Gastrocnemius medialis (tissue), 4 donors: ENCODE measurements around the gene VPS54.

Source experiments
- POLR2A ChIP-seq, 2 donors: fragments of 450-650 bp; IDR thresholded peaks; one replicate each; pipeline ENCODE4 v1.6.1; 2017; ENCODE audit warnings: antibody characterized with exemption in 2 of 2, mild to moderate bottlenecking in 2 of 2, moderate library complexity in 2 of 2
- TF ChIP-seq, protein P1 (sequence below), 5 experiments: fragments of 450-650 bp in 3 of 5; fragments of 200-600 bp in 2 of 5; sonication (generic) in 2 of 5; IDR thresholded peaks in 4 of 5; conservative IDR thresholded peaks in 1 of 5; 1 replicate in 4 of 5; 2 replicates in 1 of 5; pipeline ENCODE4 v1.5.1; 2016 to 2019; ENCODE audit warnings: antibody characterized with exemption in 5 of 5, mild to moderate bottlenecking in 3 of 5, moderate library complexity in 3 of 5

DNA sequence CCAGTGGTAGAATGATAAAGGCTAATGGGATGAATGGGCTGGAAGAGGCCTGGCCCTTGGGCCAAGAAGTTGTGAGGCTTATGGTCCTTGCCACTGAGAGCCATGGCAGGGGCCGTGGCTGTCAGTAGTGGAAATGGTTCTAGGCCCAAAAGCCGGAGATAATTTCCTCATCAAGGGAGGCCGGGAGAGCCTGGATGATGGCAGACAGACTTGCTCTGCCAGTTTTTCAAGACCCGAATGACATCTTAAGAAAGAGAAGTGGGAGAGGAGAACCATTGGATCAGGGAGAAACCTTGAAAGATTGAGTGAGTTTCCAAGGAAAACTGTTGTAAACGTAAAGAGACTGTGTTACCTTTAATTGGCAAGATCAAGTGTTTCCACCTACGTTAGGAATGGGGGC lies 46.3 kb upstream of the VPS54 start:
- no peak for TF ChIP-seq POLR2A (IDR thresholded peaks at IDR 0.05)
- TF ChIP-seq, protein P1, sequence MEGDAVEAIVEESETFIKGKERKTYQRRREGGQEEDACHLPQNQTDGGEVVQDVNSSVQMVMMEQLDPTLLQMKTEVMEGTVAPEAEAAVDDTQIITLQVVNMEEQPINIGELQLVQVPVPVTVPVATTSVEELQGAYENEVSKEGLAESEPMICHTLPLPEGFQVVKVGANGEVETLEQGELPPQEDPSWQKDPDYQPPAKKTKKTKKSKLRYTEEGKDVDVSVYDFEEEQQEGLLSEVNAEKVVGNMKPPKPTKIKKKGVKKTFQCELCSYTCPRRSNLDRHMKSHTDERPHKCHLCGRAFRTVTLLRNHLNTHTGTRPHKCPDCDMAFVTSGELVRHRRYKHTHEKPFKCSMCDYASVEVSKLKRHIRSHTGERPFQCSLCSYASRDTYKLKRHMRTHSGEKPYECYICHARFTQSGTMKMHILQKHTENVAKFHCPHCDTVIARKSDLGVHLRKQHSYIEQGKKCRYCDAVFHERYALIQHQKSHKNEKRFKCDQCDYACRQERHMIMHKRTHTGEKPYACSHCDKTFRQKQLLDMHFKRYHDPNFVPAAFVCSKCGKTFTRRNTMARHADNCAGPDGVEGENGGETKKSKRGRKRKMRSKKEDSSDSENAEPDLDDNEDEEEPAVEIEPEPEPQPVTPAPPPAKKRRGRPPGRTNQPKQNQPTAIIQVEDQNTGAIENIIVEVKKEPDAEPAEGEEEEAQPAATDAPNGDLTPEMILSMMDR (IDR thresholded peaks at IDR 0.05 in 4 of 5, conservative IDR thresholded peaks at IDR 0.05 in 1 of 5), result no peak
